H1 (cell line): ENCODE results near the gene BAZ2B. TPM values are rescaled to one million over a fixed set of nuclear protein-coding genes. Genes with fewer than 3 reads are reported as not detected.

Experiments used
- EP300 ChIP-seq, 2 experiments: IDR thresholded peaks; 1 replicate in 1 of 2; 2 replicates in 1 of 2; pipeline ENCODE4 v1.6.1; 2011 to 2012; ENCODE audit warnings: low read depth in 2 of 2, low read length in 2 of 2, mild to moderate bottlenecking in 2 of 2, borderline replicate concordance in 1 of 2, inconsistent platforms in 1 of 2, moderate library complexity in 1 of 2
- JUND ChIP-seq: IDR thresholded peaks from 2 replicates; pipeline ENCODE4 v1.6.1; 2011; ENCODE audit warnings: mild to moderate bottlenecking, improper control_type of control experiment, low read length
- RAD21 ChIP-seq, 2 experiments: IDR thresholded peaks in 1 of 2; conservative IDR thresholded peaks in 1 of 2; 2 replicates each; pipeline ENCODE4 v1.6.1; 2011; ENCODE audit warnings: low read depth in 2 of 2, low read length in 2 of 2, improper control_type of control experiment in 1 of 2, inconsistent platforms in 1 of 2, mild to moderate bottlenecking in 1 of 2, moderate library complexity in 1 of 2
- SIX5 ChIP-seq: IDR thresholded peaks from 2 replicates; pipeline ENCODE4 v1.6.1; 2011; ENCODE audit warnings: mild to moderate bottlenecking, low read depth, low read length
- SP4 ChIP-seq: IDR thresholded peaks from 2 replicates; pipeline ENCODE4 v1.6.1; 2012; ENCODE audit warnings: low read length, inconsistent platforms
- TAF7 ChIP-seq: optimal IDR thresholded peaks from 2 replicates; pipeline ENCODE3; 2011; ENCODE audit warnings: low read depth, mild to moderate bottlenecking, inconsistent platforms, low read length, moderate library complexity, borderline replicate concordance
- USF2 ChIP-seq: IDR thresholded peaks from 2 replicates; pipeline ENCODE4 v1.6.1; 2011; ENCODE audit warnings: low read length, improper control_type of control experiment
- polyA plus RNA-seq, 7 experiments: library from polyadenylated mRNA; depleted of rRNA in 3 of 7; stranded (reverse) in 5 of 7; unstranded in 2 of 7; fragments of >200 nt in 5 of 7; fragments of 200-250 nt in 2 of 7; gene quantifications; 1 replicate in 5 of 7; 2 replicates in 1 of 7; 4 replicates in 1 of 7; pipeline versions ENCODE4 v1.2.1 to v1.2.3, GENCODE V29; 2011 to 2013; ENCODE audit warnings: missing spikeins in 2 of 7, mixed read lengths in 2 of 7
- total RNA-seq: library from RNA; stranded (reverse); fragmentation: NEBNext Ultra II Directional; extraction: Animal tissue kit (Norgen Biotek cat#: 25700); gene quantifications from 2 replicates; pipeline ENCODE4 v1.2.1, GENCODE V29; 2021
- TF ChIP-seq, protein P1 (sequence below): fragments of 300-600 bp; sonication (generic); IDR thresholded peaks from 2 replicates; pipeline ENCODE4 v1.7.1; 2012; ENCODE audit warnings: low read length, moderate library complexity, mild to moderate bottlenecking, inconsistent platforms; ENCODE audit not compliant: insufficient replicate concordance
- TF ChIP-seq, protein P2 (sequence below): IDR thresholded peaks from 2 replicates; pipeline ENCODE4 v1.6.1; 2011; ENCODE audit warnings: low read depth, mild to moderate bottlenecking, low read length; ENCODE audit not compliant: insufficient read depth

The BAZ2B gene
- total and polyA plus RNA-seq, 2 of the 8 experiments (the other 6 are each of a cell fraction or from before 2014, with no cell fraction given): 15.2 to 46.3 TPM

DNA sequence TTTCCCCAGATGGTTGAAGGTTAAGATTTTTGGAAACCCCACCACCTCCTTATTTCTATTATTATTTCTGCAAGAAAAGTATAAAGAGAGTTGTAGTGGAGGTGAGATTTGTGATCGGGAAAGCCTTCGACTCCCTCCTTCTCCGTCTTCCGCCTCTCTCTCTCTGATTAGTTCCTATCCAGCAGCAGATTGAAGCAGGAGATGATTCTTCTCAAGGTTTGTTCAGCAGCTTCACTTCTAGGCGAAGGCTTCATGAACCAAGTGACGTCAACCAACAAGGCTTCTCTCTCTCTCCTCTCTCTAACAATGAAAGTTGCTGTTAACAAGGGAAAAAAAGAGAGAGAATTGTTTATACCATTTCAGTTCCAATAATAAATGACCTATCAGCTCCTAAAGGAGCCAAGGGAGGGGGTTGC is at the start of gene BAZ2B (continued):
- TF ChIP-seq, protein P1, sequence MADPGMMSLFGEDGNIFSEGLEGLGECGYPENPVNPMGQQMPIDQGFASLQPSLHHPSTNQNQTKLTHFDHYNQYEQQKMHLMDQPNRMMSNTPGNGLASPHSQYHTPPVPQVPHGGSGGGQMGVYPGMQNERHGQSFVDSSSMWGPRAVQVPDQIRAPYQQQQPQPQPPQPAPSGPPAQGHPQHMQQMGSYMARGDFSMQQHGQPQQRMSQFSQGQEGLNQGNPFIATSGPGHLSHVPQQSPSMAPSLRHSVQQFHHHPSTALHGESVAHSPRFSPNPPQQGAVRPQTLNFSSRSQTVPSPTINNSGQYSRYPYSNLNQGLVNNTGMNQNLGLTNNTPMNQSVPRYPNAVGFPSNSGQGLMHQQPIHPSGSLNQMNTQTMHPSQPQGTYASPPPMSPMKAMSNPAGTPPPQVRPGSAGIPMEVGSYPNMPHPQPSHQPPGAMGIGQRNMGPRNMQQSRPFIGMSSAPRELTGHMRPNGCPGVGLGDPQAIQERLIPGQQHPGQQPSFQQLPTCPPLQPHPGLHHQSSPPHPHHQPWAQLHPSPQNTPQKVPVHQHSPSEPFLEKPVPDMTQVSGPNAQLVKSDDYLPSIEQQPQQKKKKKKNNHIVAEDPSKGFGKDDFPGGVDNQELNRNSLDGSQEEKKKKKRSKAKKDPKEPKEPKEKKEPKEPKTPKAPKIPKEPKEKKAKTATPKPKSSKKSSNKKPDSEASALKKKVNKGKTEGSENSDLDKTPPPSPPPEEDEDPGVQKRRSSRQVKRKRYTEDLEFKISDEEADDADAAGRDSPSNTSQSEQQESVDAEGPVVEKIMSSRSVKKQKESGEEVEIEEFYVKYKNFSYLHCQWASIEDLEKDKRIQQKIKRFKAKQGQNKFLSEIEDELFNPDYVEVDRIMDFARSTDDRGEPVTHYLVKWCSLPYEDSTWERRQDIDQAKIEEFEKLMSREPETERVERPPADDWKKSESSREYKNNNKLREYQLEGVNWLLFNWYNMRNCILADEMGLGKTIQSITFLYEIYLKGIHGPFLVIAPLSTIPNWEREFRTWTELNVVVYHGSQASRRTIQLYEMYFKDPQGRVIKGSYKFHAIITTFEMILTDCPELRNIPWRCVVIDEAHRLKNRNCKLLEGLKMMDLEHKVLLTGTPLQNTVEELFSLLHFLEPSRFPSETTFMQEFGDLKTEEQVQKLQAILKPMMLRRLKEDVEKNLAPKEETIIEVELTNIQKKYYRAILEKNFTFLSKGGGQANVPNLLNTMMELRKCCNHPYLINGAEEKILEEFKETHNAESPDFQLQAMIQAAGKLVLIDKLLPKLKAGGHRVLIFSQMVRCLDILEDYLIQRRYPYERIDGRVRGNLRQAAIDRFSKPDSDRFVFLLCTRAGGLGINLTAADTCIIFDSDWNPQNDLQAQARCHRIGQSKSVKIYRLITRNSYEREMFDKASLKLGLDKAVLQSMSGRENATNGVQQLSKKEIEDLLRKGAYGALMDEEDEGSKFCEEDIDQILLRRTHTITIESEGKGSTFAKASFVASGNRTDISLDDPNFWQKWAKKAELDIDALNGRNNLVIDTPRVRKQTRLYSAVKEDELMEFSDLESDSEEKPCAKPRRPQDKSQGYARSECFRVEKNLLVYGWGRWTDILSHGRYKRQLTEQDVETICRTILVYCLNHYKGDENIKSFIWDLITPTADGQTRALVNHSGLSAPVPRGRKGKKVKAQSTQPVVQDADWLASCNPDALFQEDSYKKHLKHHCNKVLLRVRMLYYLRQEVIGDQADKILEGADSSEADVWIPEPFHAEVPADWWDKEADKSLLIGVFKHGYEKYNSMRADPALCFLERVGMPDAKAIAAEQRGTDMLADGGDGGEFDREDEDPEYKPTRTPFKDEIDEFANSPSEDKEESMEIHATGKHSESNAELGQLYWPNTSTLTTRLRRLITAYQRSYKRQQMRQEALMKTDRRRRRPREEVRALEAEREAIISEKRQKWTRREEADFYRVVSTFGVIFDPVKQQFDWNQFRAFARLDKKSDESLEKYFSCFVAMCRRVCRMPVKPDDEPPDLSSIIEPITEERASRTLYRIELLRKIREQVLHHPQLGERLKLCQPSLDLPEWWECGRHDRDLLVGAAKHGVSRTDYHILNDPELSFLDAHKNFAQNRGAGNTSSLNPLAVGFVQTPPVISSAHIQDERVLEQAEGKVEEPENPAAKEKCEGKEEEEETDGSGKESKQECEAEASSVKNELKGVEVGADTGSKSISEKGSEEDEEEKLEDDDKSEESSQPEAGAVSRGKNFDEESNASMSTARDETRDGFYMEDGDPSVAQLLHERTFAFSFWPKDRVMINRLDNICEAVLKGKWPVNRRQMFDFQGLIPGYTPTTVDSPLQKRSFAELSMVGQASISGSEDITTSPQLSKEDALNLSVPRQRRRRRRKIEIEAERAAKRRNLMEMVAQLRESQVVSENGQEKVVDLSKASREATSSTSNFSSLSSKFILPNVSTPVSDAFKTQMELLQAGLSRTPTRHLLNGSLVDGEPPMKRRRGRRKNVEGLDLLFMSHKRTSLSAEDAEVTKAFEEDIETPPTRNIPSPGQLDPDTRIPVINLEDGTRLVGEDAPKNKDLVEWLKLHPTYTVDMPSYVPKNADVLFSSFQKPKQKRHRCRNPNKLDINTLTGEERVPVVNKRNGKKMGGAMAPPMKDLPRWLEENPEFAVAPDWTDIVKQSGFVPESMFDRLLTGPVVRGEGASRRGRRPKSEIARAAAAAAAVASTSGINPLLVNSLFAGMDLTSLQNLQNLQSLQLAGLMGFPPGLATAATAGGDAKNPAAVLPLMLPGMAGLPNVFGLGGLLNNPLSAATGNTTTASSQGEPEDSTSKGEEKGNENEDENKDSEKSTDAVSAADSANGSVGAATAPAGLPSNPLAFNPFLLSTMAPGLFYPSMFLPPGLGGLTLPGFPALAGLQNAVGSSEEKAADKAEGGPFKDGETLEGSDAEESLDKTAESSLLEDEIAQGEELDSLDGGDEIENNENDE: no peak
- TF ChIP-seq, protein P2, sequence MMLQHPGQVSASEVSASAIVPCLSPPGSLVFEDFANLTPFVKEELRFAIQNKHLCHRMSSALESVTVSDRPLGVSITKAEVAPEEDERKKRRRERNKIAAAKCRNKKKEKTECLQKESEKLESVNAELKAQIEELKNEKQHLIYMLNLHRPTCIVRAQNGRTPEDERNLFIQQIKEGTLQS: no peak
- TF ChIP-seq USF2 (no peak), SIX5 (no peak), TAF7 (peak; percentile 33), JUND (no peak), EP300 (IDR thresholded peaks at IDR 0.05; ENCODE audit: borderline replicate concordance in 1 of 2, low read depth in 2 of 2, low read length in 2 of 2) (no peak), RAD21 (IDR thresholded peaks at IDR 0.05 in 1 of 2, conservative IDR thresholded peaks at IDR 0.05 in 1 of 2; ENCODE audit: low read depth in 2 of 2, low read length in 2 of 2) (no peak), SP4 (no peak)
